ENCODE results near the gene NPHP1. TPM values are rescaled to one million over a fixed set of nuclear protein-coding genes. Genes with fewer than 3 reads are reported as not detected.

The NPHP1 gene
- total RNA-seq, 1 experiment from 2014 or later: 2.5 TPM

GRCh38 chr2:110180036-110180435, 24.8 kb downstream of the NPHP1 start (continued):
- no peak for TF ChIP-seq TCF7 (CRISPR knock-in tag; IDR thresholded peaks at IDR 0.05; ENCODE audit: low read depth)
- TF ChIP-seq, protein P1, sequence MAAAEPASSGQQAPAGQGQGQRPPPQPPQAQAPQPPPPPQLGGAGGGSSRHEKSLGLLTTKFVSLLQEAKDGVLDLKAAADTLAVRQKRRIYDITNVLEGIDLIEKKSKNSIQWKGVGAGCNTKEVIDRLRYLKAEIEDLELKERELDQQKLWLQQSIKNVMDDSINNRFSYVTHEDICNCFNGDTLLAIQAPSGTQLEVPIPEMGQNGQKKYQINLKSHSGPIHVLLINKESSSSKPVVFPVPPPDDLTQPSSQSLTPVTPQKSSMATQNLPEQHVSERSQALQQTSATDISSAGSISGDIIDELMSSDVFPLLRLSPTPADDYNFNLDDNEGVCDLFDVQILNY (CRISPR knock-in tag; IDR thresholded peaks at IDR 0.05): no peak
- no peak for TF ChIP-seq RORB (CRISPR knock-in tag; IDR thresholded peaks at IDR 0.05)
- TF ChIP-seq RELA (CRISPR knock-in tag; IDR thresholded peaks at IDR 0.05; ENCODE audit: borderline replicate concordance): no peak
- no peak for TF ChIP-seq SP1 (CRISPR knock-in tag; conservative IDR thresholded peaks at IDR 0.05)

- no peak for TF ChIP-seq CREM (CRISPR knock-in tag; IDR thresholded peaks at IDR 0.05)
- no peaks in the 10 kb centered on the region for H3K4me1 Mint-ChIP-seq
- H3K9me3 Mint-ChIP-seq: no peaks in the 10 kb centered on the region
- H3K4me3 Mint-ChIP-seq: no peak overlapping the region
- ATAC-seq (no peak), DNase-seq (ENCODE audit: low spot score) (no peak)
- no peaks in the 10 kb centered on the region for H3K27me3 Mint-ChIP-seq (ENCODE audit: low read depth)
- H3K36me3 Mint-ChIP-seq: no peaks in the 10 kb centered on the region
- CTCF ChIA-PET: no interaction called here
- H3K27ac Mint-ChIP-seq: no peak overlapping the region
- POLR2A ChIA-PET: no interaction called here
Observed at GRCh38 chr2:110173523-110173922, 31.3 kb downstream of the NPHP1 start.

DNA sequence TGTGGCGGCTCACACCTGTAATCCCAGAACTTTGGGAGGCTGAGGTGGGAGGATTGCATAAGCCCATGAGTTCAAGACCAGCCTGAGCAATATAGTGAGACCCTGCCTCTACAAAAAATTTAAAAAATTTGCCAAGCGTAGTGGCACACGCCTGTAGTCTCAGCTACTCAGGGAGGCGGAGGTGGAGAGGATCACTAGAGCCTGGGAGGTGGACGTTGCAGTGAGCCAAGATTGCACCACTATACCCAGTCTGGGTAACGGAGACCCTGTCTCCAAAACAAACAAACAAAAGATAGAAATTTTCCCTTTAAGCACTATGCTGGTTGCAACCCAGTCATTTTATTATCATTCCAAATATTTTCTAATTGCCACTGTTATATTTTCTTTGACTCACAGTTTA, 32.3 kb downstream of the NPHP1 start:
- ChIA-PET CTCF (no interaction called here), POLR2A (no interaction called here)
- no peak for DNase-seq (ENCODE audit: low spot score)
- no peak overlapping the region for H3K27ac Mint-ChIP-seq
- no peaks in the 10 kb centered on the region for H3K9me3 Mint-ChIP-seq
- no peaks in the 10 kb centered on the region for H3K27me3 Mint-ChIP-seq (ENCODE audit: low read depth)
- H3K36me3 Mint-ChIP-seq: no peaks in the 10 kb centered on the region
- H3K4me1 Mint-ChIP-seq: peaks cover 7% of the 10 kb centered on the region
- H3K4me3 Mint-ChIP-seq: no peak overlapping the region
- no peak for ATAC-seq
- TF ChIP-seq, protein P2, sequence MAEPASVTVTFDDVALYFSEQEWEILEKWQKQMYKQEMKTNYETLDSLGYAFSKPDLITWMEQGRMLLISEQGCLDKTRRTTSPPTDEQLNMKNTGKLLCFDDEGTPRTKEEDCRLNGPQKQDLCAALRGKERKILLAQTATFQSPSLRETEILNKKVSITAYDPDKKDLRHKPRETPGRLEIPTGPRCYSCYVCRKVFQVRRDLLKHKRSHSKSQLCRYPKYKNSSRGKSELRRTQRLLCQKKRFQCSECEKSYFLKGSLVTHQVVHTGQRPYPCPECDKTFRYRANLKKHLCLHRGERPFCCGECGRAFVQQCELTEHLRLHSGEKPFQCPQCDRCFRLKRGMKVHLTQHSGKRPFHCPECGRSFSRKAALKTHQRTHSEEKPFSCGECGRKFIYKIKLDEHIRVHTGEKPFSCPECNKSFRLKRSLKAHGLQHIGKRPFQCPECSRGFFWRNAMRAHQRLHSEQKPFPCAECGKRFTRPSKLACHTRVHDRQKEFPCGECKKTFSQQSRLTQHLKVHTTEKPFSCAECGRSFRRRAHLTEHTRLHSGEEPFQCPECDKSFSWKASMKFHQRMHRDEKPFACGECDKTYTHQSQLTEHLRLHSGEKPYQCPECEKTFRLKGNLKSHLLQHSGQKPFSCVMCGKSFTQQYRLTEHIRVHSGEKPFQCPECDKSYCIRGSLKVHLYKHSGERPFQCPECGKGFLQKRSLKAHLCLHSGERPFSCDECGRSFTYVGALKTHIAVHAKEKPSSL (CRISPR knock-in tag; conservative IDR thresholded peaks at IDR 0.05): no peak
- TF ChIP-seq ZNF671 (CRISPR knock-in tag; IDR thresholded peaks at IDR 0.05) (no peak), OVOL2 (CRISPR knock-in tag; IDR thresholded peaks at IDR 0.05; ENCODE audit: borderline replicate concordance) (no peak), FOXJ3 (CRISPR knock-in tag; IDR thresholded peaks at IDR 0.05; ENCODE audit: borderline replicate concordance) (no peak), JAZF1 (CRISPR knock-in tag; IDR thresholded peaks at IDR 0.05) (no peak), ZNF281 (CRISPR knock-in tag; IDR thresholded peaks at IDR 0.05) (no peak), NR2C2 (CRISPR knock-in tag; IDR thresholded peaks at IDR 0.05) (no peak), ZNF219 (CRISPR knock-in tag; IDR thresholded peaks at IDR 0.05; ENCODE audit: borderline replicate concordance) (no peak), NFATC4 (CRISPR knock-in tag; IDR thresholded peaks at IDR 0.05) (no peak), ZNF232 (CRISPR knock-in tag; IDR thresholded peaks at IDR 0.05) (no peak), TEAD1 (CRISPR knock-in tag; IDR thresholded peaks at IDR 0.05) (no peak), NFE2L1 (CRISPR knock-in tag; IDR thresholded peaks at IDR 0.05) (no peak), KAT7 (CRISPR knock-in tag; IDR thresholded peaks at IDR 0.05; ENCODE audit: borderline replicate concordance) (no peak), ZNF416 (CRISPR knock-in tag; IDR thresholded peaks at IDR 0.05) (no peak), ZNF317 (CRISPR knock-in tag; IDR thresholded peaks at IDR 0.05; ENCODE audit: borderline replicate concordance, low read depth) (no peak), NR1H2 (CRISPR knock-in tag; IDR thresholded peaks at IDR 0.05) (no peak), GABPB1 (CRISPR knock-in tag; IDR thresholded peaks at IDR 0.05) (no peak), STAT6 (CRISPR knock-in tag; conservative IDR thresholded peaks at IDR 0.05; ENCODE audit: low read depth) (no peak)
